BE2C (cell line): Measurements from ENCODE around the gene HLA-DQB1.

Source experiments
- DNase-seq: peaks from one replicate; pipeline ENCODE4 v3.0.0-alpha.2; 2020
- H3K27me3 ChIP-seq: fragments of 250-450 bp; sonication (Bioruptor Pico); 2 replicates; pipeline ENCODE4 v1.5.1; 2020; ENCODE audit warnings: mild to moderate bottlenecking
- H3K36me3 ChIP-seq: fragments of 250-450 bp; sonication (Bioruptor Pico); 2 replicates; pipeline ENCODE4 v1.5.1; 2020; ENCODE audit warnings: mild to moderate bottlenecking
- H3K4me1 ChIP-seq: fragments of 250-450 bp; sonication (Bioruptor Pico); 2 replicates; pipeline ENCODE4 v1.5.1; 2020
- H3K4me3 ChIP-seq: 2 replicates; pipeline ENCODE4 v1.5.1; 2011; ENCODE audit warnings: low read depth, low read length
- H3K9me3 ChIP-seq: fragments of 250-450 bp; sonication (Bioruptor Pico); 2 replicates; pipeline ENCODE4 v1.5.1; 2020
- TF ChIP-seq, protein P1 (sequence below): IDR thresholded peaks from 2 replicates; pipeline ENCODE4 v1.5.1; 2012; ENCODE audit warnings: mild to moderate bottlenecking, low read depth, low read length

The HLA-DQB1 gene

DNA sequence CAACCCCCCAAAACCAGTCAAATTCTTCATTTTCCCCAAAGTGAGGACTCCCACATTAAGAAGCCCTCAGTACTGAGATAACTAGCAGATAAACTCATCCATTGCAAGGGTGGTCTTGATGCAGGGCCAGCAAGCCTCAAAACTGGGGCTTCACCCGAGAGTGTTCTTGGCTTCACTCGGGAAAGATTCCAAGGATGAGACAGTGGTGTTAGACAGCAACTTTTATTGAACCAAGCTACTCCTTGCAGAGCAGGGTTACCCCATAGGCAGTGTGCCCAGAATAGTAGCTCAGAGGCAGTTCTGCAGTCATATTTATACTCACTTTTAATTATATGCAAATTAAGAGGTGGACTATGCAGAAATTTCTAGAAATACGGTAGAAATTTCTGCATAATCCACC lies 45.1 kb downstream of the HLA-DQB1 start:
- TF ChIP-seq, protein P1, sequence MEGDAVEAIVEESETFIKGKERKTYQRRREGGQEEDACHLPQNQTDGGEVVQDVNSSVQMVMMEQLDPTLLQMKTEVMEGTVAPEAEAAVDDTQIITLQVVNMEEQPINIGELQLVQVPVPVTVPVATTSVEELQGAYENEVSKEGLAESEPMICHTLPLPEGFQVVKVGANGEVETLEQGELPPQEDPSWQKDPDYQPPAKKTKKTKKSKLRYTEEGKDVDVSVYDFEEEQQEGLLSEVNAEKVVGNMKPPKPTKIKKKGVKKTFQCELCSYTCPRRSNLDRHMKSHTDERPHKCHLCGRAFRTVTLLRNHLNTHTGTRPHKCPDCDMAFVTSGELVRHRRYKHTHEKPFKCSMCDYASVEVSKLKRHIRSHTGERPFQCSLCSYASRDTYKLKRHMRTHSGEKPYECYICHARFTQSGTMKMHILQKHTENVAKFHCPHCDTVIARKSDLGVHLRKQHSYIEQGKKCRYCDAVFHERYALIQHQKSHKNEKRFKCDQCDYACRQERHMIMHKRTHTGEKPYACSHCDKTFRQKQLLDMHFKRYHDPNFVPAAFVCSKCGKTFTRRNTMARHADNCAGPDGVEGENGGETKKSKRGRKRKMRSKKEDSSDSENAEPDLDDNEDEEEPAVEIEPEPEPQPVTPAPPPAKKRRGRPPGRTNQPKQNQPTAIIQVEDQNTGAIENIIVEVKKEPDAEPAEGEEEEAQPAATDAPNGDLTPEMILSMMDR = no peak
- DNase-seq = no peak
- H3K9me3 ChIP-seq = no peaks in the 10 kb centered on the region
- H3K27me3 ChIP-seq = no peaks in the 10 kb centered on the region
- H3K4me3 ChIP-seq = no peak overlapping the region
- no peaks in the 10 kb centered on the region for H3K36me3 ChIP-seq
- H3K4me1 ChIP-seq = no peaks in the 10 kb centered on the region

- Histone ChIP-seq H3K27me3 (no peaks in the 10 kb centered on the region), H3K36me3 (no peaks in the 10 kb centered on the region), H3K4me3 (no peak overlapping the region), H3K4me1 (no peaks in the 10 kb centered on the region), H3K9me3 (no peaks in the 10 kb centered on the region)
- DNase-seq = no peak
- TF ChIP-seq, protein P1 = no peak
Measured at GRCh38 chr6:32617751-32618150, 48.7 kb downstream of the HLA-DQB1 start.

DNA sequence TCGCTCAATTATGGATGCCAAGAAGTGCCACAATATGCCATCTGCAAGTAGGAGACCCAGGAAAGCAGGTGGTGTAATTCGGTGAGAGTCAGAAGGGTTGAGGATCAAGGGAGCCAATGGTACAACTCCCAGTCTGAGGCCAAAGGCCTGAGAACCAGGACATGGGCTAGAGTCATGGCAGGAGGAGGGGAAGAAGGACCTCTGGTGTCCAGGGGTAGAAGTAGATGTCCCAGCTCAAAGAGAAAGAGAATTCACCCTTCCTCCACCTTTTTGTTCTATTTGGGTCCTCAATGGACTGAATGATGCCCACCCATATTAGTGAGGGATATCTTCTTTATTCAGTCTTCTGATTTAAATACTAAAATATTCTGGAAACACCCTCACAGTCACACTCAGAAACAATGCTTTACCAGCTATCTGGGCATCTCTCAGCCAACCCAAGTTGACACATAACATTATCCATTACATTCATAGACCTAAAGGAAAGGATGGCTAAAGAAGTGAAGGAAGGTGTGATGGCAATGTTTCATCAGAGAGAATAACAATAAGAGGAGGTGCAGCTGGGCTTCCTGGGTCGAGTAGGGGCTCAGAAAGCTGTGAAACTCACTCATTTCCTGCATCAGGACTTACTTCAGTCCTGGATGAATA lies 50.4 kb downstream of the HLA-DQB1 start:
- Histone ChIP-seq H3K27me3 (no peaks in the 10 kb centered on the region), H3K9me3 (no peaks in the 10 kb centered on the region), H3K4me3 (no peak overlapping the region), H3K4me1 (no peaks in the 10 kb centered on the region), H3K36me3 (no peaks in the 10 kb centered on the region)
- no peak for DNase-seq
- TF ChIP-seq, protein P1 = no peak

- no peak for DNase-seq
- Histone ChIP-seq H3K27me3 (no peaks in the 10 kb centered on the region; the same call in 1 of the 2 replicates), H3K36me3 (no peaks in the 10 kb centered on the region), H3K4me3 (no peak overlapping the region), H3K4me1 (no peaks in the 10 kb centered on the region), H3K9me3 (no peaks in the 10 kb centered on the region)
- TF ChIP-seq, protein P1 = no peak
Measured at GRCh38 chr6:32614366-32615081, 51.9 kb downstream of the HLA-DQB1 start.

DNA sequence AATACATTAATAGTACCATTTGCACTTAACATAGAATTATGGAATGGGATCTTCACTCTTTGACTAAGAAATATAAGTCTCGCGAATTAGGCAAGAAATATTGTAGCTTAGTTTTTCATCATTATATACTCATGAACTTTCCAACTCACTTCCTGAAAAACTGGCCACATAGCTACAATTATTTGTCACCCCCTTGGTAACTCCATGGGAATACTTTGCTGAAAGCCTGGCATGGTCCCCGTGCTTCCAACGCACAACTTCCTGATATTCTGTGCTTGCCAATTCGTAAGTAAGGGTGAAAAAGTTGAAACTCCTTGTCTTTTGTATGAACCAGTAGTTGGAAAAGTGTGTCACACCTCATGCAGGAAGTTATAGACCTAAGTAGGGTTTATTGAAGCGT lies 53.0 kb downstream of the HLA-DQB1 start:
- TF ChIP-seq, protein P1 = no peak
- Histone ChIP-seq H3K27me3 (no peaks in the 10 kb centered on the region; the same call in 1 of the 2 replicates), H3K4me3 (no peak overlapping the region), H3K36me3 (no peaks in the 10 kb centered on the region), H3K9me3 (no peaks in the 10 kb centered on the region), H3K4me1 (no peaks in the 10 kb centered on the region)
- no peak for DNase-seq

DNA sequence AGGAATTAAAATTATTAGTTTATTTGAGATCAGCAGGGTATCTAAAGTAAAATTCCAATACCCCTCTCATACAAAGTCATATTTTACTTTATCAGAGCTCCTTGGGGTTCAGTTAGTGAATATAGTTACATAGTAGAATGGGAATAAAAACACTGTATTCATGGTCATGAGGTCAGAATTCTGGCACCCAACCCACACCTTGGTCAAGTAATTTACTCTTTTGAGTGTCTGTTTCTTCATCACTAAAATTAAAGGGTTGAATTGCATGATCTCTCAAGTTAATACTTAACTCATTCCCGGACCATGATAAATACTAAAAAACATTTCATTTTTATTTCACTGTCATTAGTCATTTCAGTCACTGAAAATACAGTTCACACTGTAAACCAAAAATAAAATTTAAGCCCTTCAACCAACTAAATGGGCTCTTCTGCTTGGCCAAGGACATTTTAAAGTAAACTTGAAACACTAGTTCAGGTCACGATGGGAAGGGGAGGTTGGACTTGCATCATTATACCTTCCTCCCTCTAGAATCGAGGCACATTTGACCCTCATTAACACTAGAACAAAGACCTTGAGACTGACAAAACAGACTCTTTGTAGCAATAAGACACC lies 55.7 kb downstream of the HLA-DQB1 start:
- TF ChIP-seq, protein P1 = no peak
- Histone ChIP-seq H3K4me1 (no peaks in the 10 kb centered on the region), H3K9me3 (no peaks in the 10 kb centered on the region), H3K4me3 (no peak overlapping the region), H3K36me3 (no peaks in the 10 kb centered on the region), H3K27me3 (peaks cover 5% of the 10 kb centered on the region; the same call in 1 of the 2 replicates)
- DNase-seq = no peak
